IMR-90 (cell line): ENCODE data around the gene RIPOR2. TPM values are rescaled to one million over a fixed set of nuclear protein-coding genes. Genes with fewer than 3 reads are reported as not detected.

Source experiments
- ATAC-seq: fragments of 200-7000 bp; cut with Tn5 transposase; 2 replicates; pipeline ENCODE4 v1.9.1; 2020; ENCODE audit warnings: low read depth, mild to moderate bottlenecking, moderate library complexity
- BruUV-seq: library from RNA; stranded (reverse); fragments of 400-500 nt; replicated peaks from 2 replicates; lab custom pipeline; 2021; lab: Mats Ljungman, UMichigan
- CTCF ChIA-PET: fragments of 300-600 bp; formaldehyde crosslinking; extraction: SDS; loops from one replicate; lab custom pipeline; 2021; ENCODE audit warnings: antibody characterized with exemption; lab: Yijun Ruan, JAX
- POLR2A ChIA-PET: fragments of 300-600 bp; sonication (Branson Sonifier 250); formaldehyde crosslinking; loops from one replicate; lab custom pipeline; 2022; ENCODE audit warnings: antibody characterized with exemption; ENCODE audit not compliant: unreplicated experiment; lab: Charles Lee
- DNase-seq: peaks from one replicate; pipeline ENCODE4 v3.0.0; 2013
- H2AFZ ChIP-seq: replicated peaks from 2 replicates; pipeline ENCODE3; 2013; ENCODE audit warnings: low read length, mild to moderate bottlenecking; ENCODE audit not compliant: poor library complexity
- H2AK5ac ChIP-seq: 2 replicates; pipeline ENCODE4 v1.6.1; 2013; ENCODE audit warnings: low read depth, low read length, inconsistent platforms
- H2AK9ac ChIP-seq: replicated peaks from 2 replicates; pipeline ENCODE3; 2013; ENCODE audit warnings: mild to moderate bottlenecking, low read depth, low read length, moderate library complexity; ENCODE audit not compliant: poor library complexity
- H2BK120ac ChIP-seq: 2 replicates; pipeline ENCODE4 v1.6.1; 2013; ENCODE audit warnings: low read depth, low read length, inconsistent platforms
- H2BK15ac ChIP-seq: 3 replicates; pipeline ENCODE4 v1.6.1; 2013; ENCODE audit warnings: low read depth, low read length, inconsistent platforms
- H2BK20ac ChIP-seq: 2 replicates; pipeline ENCODE4 v1.6.1; 2013; ENCODE audit warnings: low read depth, mild to moderate bottlenecking, inconsistent platforms, low read length, moderate library complexity
- H2BK5ac ChIP-seq: 2 replicates; pipeline ENCODE4 v1.6.1; 2013; ENCODE audit warnings: mild to moderate bottlenecking, low read depth, low read length, inconsistent platforms; ENCODE audit not compliant: poor library complexity, severe bottlenecking
- H3K14ac ChIP-seq: replicated peaks from 2 replicates; pipeline ENCODE4 v1.6.1; 2013; ENCODE audit warnings: low read depth, low read length, inconsistent platforms
- H3K18ac ChIP-seq: 2 replicates; pipeline ENCODE4 v1.6.1; 2013; ENCODE audit warnings: low read depth, low read length, control low read depth
- H3K23ac ChIP-seq: 2 replicates; pipeline ENCODE4 v1.6.1; 2013; ENCODE audit warnings: low read depth, low read length, inconsistent platforms
- H3K27ac ChIP-seq: 2 replicates; pipeline ENCODE4 v1.5.1; 2013; ENCODE audit warnings: mild to moderate bottlenecking, control low read depth, low read length; ENCODE audit not compliant: insufficient read depth
- H3K27me3 ChIP-seq: 2 replicates; pipeline ENCODE4 v1.6.1; 2013; ENCODE audit warnings: low read length; ENCODE audit not compliant: control insufficient read depth, insufficient read depth
- H3K36me3 ChIP-seq: 2 replicates; pipeline ENCODE4 v1.6.1; 2013; ENCODE audit warnings: low read length, mixed read lengths; ENCODE audit not compliant: control insufficient read depth, insufficient read depth
- H3K4ac ChIP-seq: 2 replicates; pipeline ENCODE4 v1.6.1; 2013; ENCODE audit warnings: low read depth, low read length, inconsistent platforms
- H3K4me1 ChIP-seq: 2 replicates; pipeline ENCODE4 v1.6.1; 2013; ENCODE audit warnings: low read length, mixed read lengths; ENCODE audit not compliant: control insufficient read depth, insufficient read depth
- H3K4me2 ChIP-seq: 2 replicates; pipeline ENCODE4 v1.6.1; 2013; ENCODE audit warnings: low read depth, mild to moderate bottlenecking, control low read depth, low read length, moderate library complexity
- H3K4me3 ChIP-seq: 2 replicates; pipeline ENCODE4 v1.5.1; 2013; ENCODE audit warnings: low read depth, mild to moderate bottlenecking, control low read depth, low read length, moderate library complexity; ENCODE audit not compliant: insufficient read depth
- H3K56ac ChIP-seq: 2 replicates; pipeline ENCODE4 v1.6.1; 2013; ENCODE audit warnings: low read length, inconsistent platforms; ENCODE audit not compliant: insufficient read depth; ENCODE audit errors: extremely low read depth
- H3K79me1 ChIP-seq, 2 experiments: 2 replicates each; pipeline ENCODE4 v1.6.1; 2013; ENCODE audit warnings: low read length in 2 of 2, inconsistent platforms in 1 of 2, low read depth in 1 of 2
- H3K9ac ChIP-seq: 2 replicates; pipeline ENCODE4 v1.6.1; 2013; ENCODE audit warnings: low read depth, low read length, control low read depth
- H3K9me1 ChIP-seq: 2 replicates; pipeline ENCODE4 v1.6.1; 2013; ENCODE audit warnings: low read length, inconsistent platforms; ENCODE audit not compliant: insufficient read depth
- H3K9me3 ChIP-seq: 2 replicates; pipeline ENCODE4 v1.6.1; 2013; ENCODE audit warnings: low read length; ENCODE audit not compliant: control insufficient read depth, insufficient read depth
- H4K20me1 ChIP-seq: 2 replicates; pipeline ENCODE4 v1.6.1; 2013; ENCODE audit warnings: low read length, inconsistent platforms; ENCODE audit not compliant: insufficient read depth
- H4K5ac ChIP-seq: 2 replicates; pipeline ENCODE4 v1.6.1; 2013; ENCODE audit warnings: mild to moderate bottlenecking, low read depth, low read length, control low read depth
- H4K8ac ChIP-seq, 2 experiments: 2 replicates each; pipeline ENCODE4 v1.6.1; 2013; ENCODE audit warnings: low read depth in 2 of 2, low read length in 2 of 2, control low read depth in 1 of 2, inconsistent platforms in 1 of 2
- H4K91ac ChIP-seq: 2 replicates; pipeline ENCODE4 v1.6.1; 2013; ENCODE audit warnings: low read depth, low read length, inconsistent platforms; ENCODE audit not compliant: insufficient read depth
- BHLHE40 ChIP-seq: fragments of 150-350 bp; IDR thresholded peaks from 2 replicates; pipeline ENCODE4 v1.6.1; 2016; ENCODE audit warnings: mild to moderate bottlenecking, low read depth, low read length
- CEBPB ChIP-seq: IDR thresholded peaks from 2 replicates; pipeline ENCODE4 v1.6.1; 2012; ENCODE audit warnings: low read depth, low read length, improper control_type of control experiment
- MXI1 ChIP-seq: IDR thresholded peaks from 2 replicates; pipeline ENCODE4 v1.6.1; 2012; ENCODE audit warnings: low read depth, mild to moderate bottlenecking, low read length, moderate library complexity, borderline replicate concordance
- RAD21 ChIP-seq: IDR thresholded peaks from 2 replicates; pipeline ENCODE4 v1.6.1; 2012; ENCODE audit warnings: low read length, improper control_type of control experiment
- RCOR1 ChIP-seq: IDR thresholded peaks from 2 replicates; pipeline ENCODE4 v1.6.1; 2012; ENCODE audit warnings: mild to moderate bottlenecking, low read length, improper control_type of control experiment; ENCODE audit not compliant: insufficient replicate concordance
- WGBS, 2 experiments: methylation state at CpG; one replicate each; pipeline versions ENCODE4 v1.1.5 to v1.1.7; 2013; ENCODE audit warnings: missing lambda C conversion rate in 2 of 2; ENCODE audit not compliant: insufficient read length in 1 of 2; ENCODE audit errors: extremely low coverage in 2 of 2; 5-methylcytosine and 5-hydroxymethylcytosine counted together
- dilution Hi-C: fragments of 300-500 bp; cut with HindIII; formaldehyde crosslinking; loops from one replicate; pipeline ENCODE4 v1.14.3; 2018; ENCODE audit warnings: low sequenced_read_pairs; ENCODE audit not compliant: unreplicated experiment
- in situ Hi-C: fragments of 300-500 bp; cut with MboI; formaldehyde crosslinking; loops from 3 replicates; pipeline ENCODE4 v1.14.3; 2019; ENCODE audit warnings: low sequenced_read_pairs, inconsistent platforms, mixed read lengths
- intact Hi-C: fragments of 100-400 bp; cut with micrococcal nuclease; formaldehyde crosslinking; loops from 2 replicates; pipeline ENCODE4 v1.10.0; 2022
- polyA plus RNA-seq, 3 experiments: library from polyadenylated mRNA; depleted of rRNA; stranded (reverse); fragments of >200 nt; gene quantifications; 2 replicates each; pipeline ENCODE4 v1.2.3, GENCODE V29; 2012; ENCODE audit warnings: low replicate concordance in 1 of 3
- total RNA-seq: library from RNA; depleted of rRNA; stranded (reverse); fragments of >200 nt; gene quantifications from 2 replicates; pipeline ENCODE4 v1.2.3, GENCODE V29; 2012

The RIPOR2 gene
- total and polyA plus RNA-seq, 2 of the 4 experiments (the other 2 are of a cell fraction): 1.1 to 1.2 TPM

DNA sequence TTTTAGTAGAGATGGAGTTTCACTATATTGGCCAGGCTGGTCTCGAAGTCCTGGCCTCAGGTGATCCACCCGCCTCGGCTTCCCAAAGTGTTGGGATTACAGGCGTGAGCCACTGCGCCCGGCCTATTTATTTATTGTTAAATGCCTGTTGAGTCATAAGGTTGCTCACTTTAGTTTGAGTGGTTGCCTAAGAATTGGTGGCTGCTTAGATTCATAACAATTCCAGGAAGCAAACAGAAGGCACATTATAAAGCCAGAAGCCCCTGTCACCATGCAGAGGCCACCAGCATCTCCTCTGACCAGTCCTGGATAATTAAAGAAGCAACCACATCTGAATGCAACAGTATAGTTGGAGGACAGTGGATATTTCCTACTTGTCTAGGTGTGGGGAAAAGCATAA is 113.1 kb downstream of the RIPOR2 start:
- Histone ChIP-seq H3K9ac (no peak overlapping the region), H2BK20ac (no peak overlapping the region), H2BK120ac (no peak overlapping the region), H3K79me1 (no peaks in the 10 kb centered on the region), H3K4me3 (no peak overlapping the region), H3K4ac (no peak overlapping the region), H3K27ac (no peak overlapping the region), H4K5ac (no peak overlapping the region), H3K36me3 (peaks cover 5% of the 10 kb centered on the region; the same call in 1 of the 2 replicates), H2BK15ac (no peak overlapping the region), H3K27me3 (no peaks in the 10 kb centered on the region), H3K14ac (no peak overlapping the region), H3K9me3 (no peaks in the 10 kb centered on the region), H3K56ac (no peak overlapping the region), H2BK5ac (no peak overlapping the region), H2AFZ (no peak overlapping the region), H4K8ac (no peak overlapping the region), H2AK9ac (no peak overlapping the region), H3K4me1 (peaks cover 7% of the 10 kb centered on the region), H3K23ac (no peak overlapping the region), H3K18ac (no peak overlapping the region), H4K91ac (no peak overlapping the region), H3K9me1 (0 out of 2 replicates have a peak, but pooled peaks cover 2% of the 10 kb centered on the region), H2AK5ac (no peak overlapping the region), H4K20me1 (no peaks in the 10 kb centered on the region), H3K4me2 (no peak overlapping the region; the same call in 1 of the 2 replicates)
- TF ChIP-seq RAD21: no peak
- TF ChIP-seq RCOR1: no peak
- no peak for TF ChIP-seq MXI1
- TF ChIP-seq BHLHE40: peak; percentile 39; the same call in 1 of the 2 replicates
- peak; percentile 79 for TF ChIP-seq CEBPB
- DNase-seq (peak; percentile 68), ATAC-seq (peak; percentile 86)
- POLR2A ChIA-PET: no interaction called here
- intact Hi-C loops (no loop called here), dilution Hi-C loops (no loop called here), in situ Hi-C loops (no loop called here)
- WGBS, 2 experiments: no CpG with 5 or more reads among the region's 6 CpGs
- CTCF ChIA-PET: interaction anchor here (0.6 kb wide), 1 partner anchor 329 kb away, joined by 3 read pairs; no protein-coding TSS in a partner anchor
- no TSS peak for BruUV-seq
